CD4-positive, alpha-beta memory T cell (primary cell): Measurements from ENCODE around the gene HMGB3. TPM values are rescaled to one million over a fixed set of nuclear protein-coding genes. Genes with fewer than 3 reads are reported as not detected.

Source experiments
- CTCF ChIA-PET: fragments of 350-600 bp; sonication (Branson Sonifier 250); formaldehyde crosslinking; loops from one replicate; lab custom pipeline; 2021; ENCODE audit warnings: inconsistent platforms; ENCODE audit not compliant: partially characterized antibody; lab: Charles Lee
- POLR2A ChIA-PET: fragments of 350-600 bp; sonication (Branson Sonifier 250); formaldehyde crosslinking; loops from one replicate; lab custom pipeline; 2021; ENCODE audit not compliant: partially characterized antibody; lab: Charles Lee
- DNase-seq, 5 donors: peaks; one replicate each; pipeline versions ENCODE4 v3.0.0 to v3.0.0-alpha.2; 2020 to 2022; ENCODE audit warnings: mixed read lengths in 1 of 5
- H3K27ac ChIP-seq: one replicate; pipeline ENCODE4 v1.7.0; 2013; ENCODE audit warnings: low read depth, low read length
- H3K27me3 ChIP-seq: 2 replicates; pipeline ENCODE4 v1.7.0; 2013; ENCODE audit warnings: mild to moderate bottlenecking, low read length, moderate library complexity; ENCODE audit not compliant: insufficient read depth
- H3K36me3 ChIP-seq: 2 replicates; pipeline ENCODE4 v1.7.0; 2013; ENCODE audit warnings: mild to moderate bottlenecking, low read length, moderate library complexity; ENCODE audit not compliant: insufficient read depth
- H3K4me1 ChIP-seq: 2 replicates; pipeline ENCODE4 v1.7.0; 2013; ENCODE audit warnings: mild to moderate bottlenecking, low read length, moderate library complexity; ENCODE audit not compliant: insufficient read depth
- H3K4me3 ChIP-seq, 2 donors: one replicate each; pipeline ENCODE4 v1.7.0; 2013; ENCODE audit warnings: low read length in 2 of 2, mild to moderate bottlenecking in 1 of 2
- H3K9me3 ChIP-seq, 2 donors: one replicate each; pipeline ENCODE4 v1.7.0; 2013; ENCODE audit warnings: low read length in 2 of 2, control low read depth in 1 of 2; ENCODE audit not compliant: control insufficient read depth in 1 of 2
- H3K27ac Mint-ChIP-seq, 7 donors: one replicate each; pipeline ENCODE4 v1.8.0; 2020 to 2021; ENCODE audit warnings: mixed read lengths in 7 of 7, mild to moderate bottlenecking in 6 of 7, inconsistent platforms in 3 of 7, moderate library complexity in 3 of 7
- H3K27me3 Mint-ChIP-seq, 2 donors: one replicate each; pipeline ENCODE4 v1.8.0; 2020 to 2021; ENCODE audit warnings: mixed read lengths in 2 of 2
- H3K36me3 Mint-ChIP-seq, 2 donors: one replicate each; pipeline ENCODE4 v1.8.0; 2020 to 2021; ENCODE audit warnings: mixed read lengths in 2 of 2, inconsistent platforms in 1 of 2, mild to moderate bottlenecking in 1 of 2
- H3K4me1 Mint-ChIP-seq, 4 donors: one replicate each; pipeline ENCODE4 v1.8.0; 2020 to 2021; ENCODE audit warnings: mixed read lengths in 4 of 4, mild to moderate bottlenecking in 1 of 4
- H3K4me3 Mint-ChIP-seq, 8 donors: one replicate each; pipeline ENCODE4 v1.8.0; 2020 to 2021; ENCODE audit warnings: mixed read lengths in 8 of 8, mild to moderate bottlenecking in 7 of 8, moderate library complexity in 6 of 8, inconsistent platforms in 3 of 8
- H3K9me3 Mint-ChIP-seq, 8 donors: one replicate each; pipeline ENCODE4 v1.8.0; 2020 to 2021; ENCODE audit warnings: mixed read lengths in 8 of 8, mild to moderate bottlenecking in 5 of 8, inconsistent platforms in 3 of 8, moderate library complexity in 1 of 8
- intact Hi-C: fragments of 100-400 bp; cut with micrococcal nuclease; formaldehyde crosslinking; loops from one replicate; pipeline ENCODE4 v1.15.1; 2023
- polyA plus RNA-seq, 2 donors: library from polyadenylated mRNA; unstranded; fragments of 300-500 nt; fragmentation: Illumina TruSeq; gene quantifications; one replicate each; pipeline ENCODE4 v1.2.3, GENCODE V29; 2021
- total RNA-seq, 2 experiments: library from RNA; stranded (reverse); gene quantifications; one replicate each; pipeline ENCODE4 v1.2.3, GENCODE V29; 2021

HMGB3 gene
- total and polyA plus RNA-seq, 4 experiments from 2014 or later, result 0.67 to 1.9 (median 1.5) TPM

- H3K27me3 Mint-ChIP-seq, result no peaks in the 10 kb centered on the region
- no peak overlapping the region for H3K27ac Mint-ChIP-seq
- no peaks in the 10 kb centered on the region for H3K4me1 ChIP-seq
- ChIA-PET POLR2A (no interaction called here), CTCF (no interaction called here)
- peaks cover 0 to 4% (median 0%) of the 10 kb centered on the region in 4 donors for H3K4me1 Mint-ChIP-seq
- intact Hi-C loops, result no loop called here
- H3K9me3 ChIP-seq, result no peaks in the 10 kb centered on the region
- no peaks in the 10 kb centered on the region for H3K27me3 ChIP-seq
- no peak for DNase-seq
- H3K27ac ChIP-seq, result no peak overlapping the region
- H3K4me3 ChIP-seq, result no peak overlapping the region
- H3K4me3 Mint-ChIP-seq, result no peak overlapping the region
- H3K9me3 Mint-ChIP-seq, result peaks cover 0 to 2% (median 0%) of the 10 kb centered on the region in 8 donors
- no peaks in the 10 kb centered on the region for H3K36me3 Mint-ChIP-seq
- H3K36me3 ChIP-seq, result no peaks in the 10 kb centered on the region
Measured at GRCh38 chrX:150977411-150978162, 5.5 kb upstream of the HMGB3 start.

GRCh38 chrX:150980186-150980585, 2.9 kb upstream of the HMGB3 start:
- Mint-ChIP-seq H3K4me3 (no peak overlapping the region), H3K27ac (no peak overlapping the region), H3K9me3 (no peaks in the 10 kb centered on the region), H3K4me1 (peaks cover 0 to 10% (median 2%) of the 10 kb centered on the region in 4 donors), H3K36me3 (peaks cover 0 to 4% of the 10 kb centered on the region in 2 donors), H3K27me3 (no peaks in the 10 kb centered on the region)
- Histone ChIP-seq H3K4me3 (no peak overlapping the region), H3K36me3 (no peaks in the 10 kb centered on the region), H3K27ac (no peak overlapping the region), H3K9me3 (no peaks in the 10 kb centered on the region), H3K4me1 (peaks cover 6% of the 10 kb centered on the region), H3K27me3 (no peaks in the 10 kb centered on the region)
- no peak for DNase-seq
- ChIA-PET POLR2A (no interaction called here), CTCF (no interaction called here)
- intact Hi-C loops, result loop anchor here (5.0 kb wide), 1 partner anchor 102 kb away; no protein-coding TSS in a partner anchor

- Histone ChIP-seq H3K4me3 (no peak overlapping the region), H3K27ac (no peak overlapping the region), H3K36me3 (no peaks in the 10 kb centered on the region), H3K27me3 (no peaks in the 10 kb centered on the region), H3K4me1 (peaks cover 8% of the 10 kb centered on the region), H3K9me3 (no peaks in the 10 kb centered on the region)
- Mint-ChIP-seq H3K9me3 (no peaks in the 10 kb centered on the region), H3K36me3 (peaks cover 0 to 4% of the 10 kb centered on the region in 2 donors), H3K27me3 (no peaks in the 10 kb centered on the region), H3K4me1 (peaks cover 0 to 12% (median 2%) of the 10 kb centered on the region in 4 donors), H3K27ac (no peak overlapping the region), H3K4me3 (peak overlapping the region in 1 of 8 donors; percentile 10)
- POLR2A ChIA-PET, result no interaction called here
- DNase-seq, result no peak
- intact Hi-C loops, result loop anchor here (5.0 kb wide), 1 partner anchor 102 kb away; no protein-coding TSS in a partner anchor
- CTCF ChIA-PET, result no interaction called here
Measured at GRCh38 chrX:150980711-150981110, 2.4 kb upstream of the HMGB3 start.

- Mint-ChIP-seq H3K27ac (peak overlapping the region in 1 of 7 donors; percentile 39), H3K4me1 (peaks cover 0 to 12% (median 2%) of the 10 kb centered on the region in 4 donors), H3K27me3 (no peaks in the 10 kb centered on the region), H3K9me3 (no peaks in the 10 kb centered on the region), H3K4me3 (peak overlapping the region; percentile 60 to 84 (median 72)), H3K36me3 (peaks cover 0 to 4% of the 10 kb centered on the region in 2 donors)
- no peaks in the 10 kb centered on the region for H3K27me3 ChIP-seq
- no peak overlapping the region for H3K27ac ChIP-seq
- peaks cover 8% of the 10 kb centered on the region for H3K4me1 ChIP-seq
- DNase-seq, result no peak
- no peaks in the 10 kb centered on the region for H3K36me3 ChIP-seq
- CTCF ChIA-PET, result no interaction called here
- H3K9me3 ChIP-seq, result no peaks in the 10 kb centered on the region
- POLR2A ChIA-PET, result no interaction called here
- H3K4me3 ChIP-seq, result peak overlapping the region in 1 of 2 donors; percentile 50
- intact Hi-C loops, result loop anchor here (5.0 kb wide), 1 partner anchor 100 kb away; no protein-coding TSS in a partner anchor
Measured at GRCh38 chrX:150982235-150982787, 824 bp upstream of the HMGB3 start.

- H3K36me3 ChIP-seq, result no peaks in the 10 kb centered on the region
- peaks cover 0 to 4% of the 10 kb centered on the region in 2 donors for H3K36me3 Mint-ChIP-seq
- no peak overlapping the region for H3K27ac ChIP-seq
- no peaks in the 10 kb centered on the region for H3K9me3 Mint-ChIP-seq
- no peaks in the 10 kb centered on the region for H3K27me3 ChIP-seq
- POLR2A ChIA-PET, result no interaction called here
- no peak for DNase-seq
- no peaks in the 10 kb centered on the region for H3K27me3 Mint-ChIP-seq
- peaks cover 8% of the 10 kb centered on the region for H3K4me1 ChIP-seq
- no peak overlapping the region for H3K4me3 ChIP-seq
- peak overlapping the region in 1 of 8 donors; percentile 15 for H3K4me3 Mint-ChIP-seq
- intact Hi-C loops, result loop anchor here (1.0 to 5.0 kb wide), 2 partner anchors 84 to 99 kb away; no protein-coding TSS in a partner anchor
- no peak overlapping the region for H3K27ac Mint-ChIP-seq
- H3K4me1 Mint-ChIP-seq, result peaks cover 0 to 12% (median 2%) of the 10 kb centered on the region in 4 donors
- CTCF ChIA-PET, result no interaction called here
- H3K9me3 ChIP-seq, result no peaks in the 10 kb centered on the region
Measured at GRCh38 chrX:150983521-150984168, 510 bp downstream of the HMGB3 start.

GRCh38 chrX:150984169-150984824, 1.2 kb downstream of the HMGB3 start:
- peak overlapping the region in 5 of 7 donors; percentile 53 to 84 (median 70) for H3K27ac Mint-ChIP-seq
- Histone ChIP-seq H3K36me3 (no peaks in the 10 kb centered on the region), H3K27me3 (no peaks in the 10 kb centered on the region), H3K4me1 (peaks cover 8% of the 10 kb centered on the region), H3K27ac (no peak overlapping the region), H3K9me3 (no peaks in the 10 kb centered on the region), H3K4me3 (peak overlapping the region in 1 of 2 donors; percentile 14)
- CTCF ChIA-PET, result no interaction called here
- peaks cover 0 to 12% (median 2%) of the 10 kb centered on the region in 4 donors for H3K4me1 Mint-ChIP-seq
- no peaks in the 10 kb centered on the region for H3K9me3 Mint-ChIP-seq
- intact Hi-C loops, result loop anchor here (5.0 kb wide), 1 partner anchor 98 kb away; no protein-coding TSS in a partner anchor
- H3K27me3 Mint-ChIP-seq, result no peaks in the 10 kb centered on the region
- H3K4me3 Mint-ChIP-seq, result peak overlapping the region; percentile 84 to 89 (median 86)
- peak in 3 of 5 donors; percentile 11 to 16 (median 11) for DNase-seq
- peaks cover 0 to 4% of the 10 kb centered on the region in 2 donors for H3K36me3 Mint-ChIP-seq
- POLR2A ChIA-PET, result no interaction called here
